ENCODE results near the gene JTB. TPM values are rescaled to one million over a fixed set of nuclear protein-coding genes. Genes with fewer than 3 reads are reported as not detected.

Gene JTB
- polyA plus RNA-seq, 1 of the 3 experiments (the other 2 are of a cell fraction), result 118 TPM

- CTCF ChIA-PET, result no interaction called here
Observed at GRCh38 chr1:154012129-154012528, 34.7 kb upstream of the JTB start.

GRCh38 chr1:154006136-154006535, 28.7 kb upstream of the JTB start:
- WGBS (ENCODE audit: low lambda C conversion rate), result 100% methylated on average over 3 of the region's 3 CpGs
- Histone ChIP-seq H4K20me1 (ENCODE audit: insufficient read depth) (no peaks in the 10 kb centered on the region), H3F3A (replicated peaks; ENCODE audit: insufficient read depth) (peaks cover 4% of the 10 kb centered on the region), H2AFZ (ENCODE audit: low read depth) (no peak overlapping the region), H3K79me2 (ENCODE audit: insufficient read depth) (no peaks in the 10 kb centered on the region), H3K9ac (no peak overlapping the region), H3K4me3 (ENCODE audit: low read depth in 2 of 2, low read length in 1 of 2) (no peak overlapping the region), H3K4me2 (no peak overlapping the region), H3K9me2 (no peaks in the 10 kb centered on the region), H3K27ac (ENCODE audit: low read depth in 2 of 2, low read length in 1 of 2) (no peak overlapping the region), H3K36me3 (replicated peaks in 1 of 2; ENCODE audit: control insufficient read depth in 1 of 2, insufficient read depth in 2 of 2, low read length in 1 of 2) (no peaks in the 10 kb centered on the region), H3K27me3 (ENCODE audit: insufficient read depth) (no peaks in the 10 kb centered on the region), H3K9me3 (no peaks in the 10 kb centered on the region), H3K4me1 (ENCODE audit: control insufficient read depth in 1 of 2, insufficient read depth in 2 of 2, low read depth in 1 of 2, low read length in 1 of 2) (0 out of 4 replicates have a peak, but pooled peaks cover 0 to 6% of the 10 kb centered on the region in 2 experiments)
- no peak for DNase-seq
- CTCF ChIA-PET, result no interaction called here
- POLR2A ChIA-PET, result no interaction called here
- TF ChIP-seq SIN3A (IDR thresholded peaks at IDR 0.05; ENCODE audit: borderline replicate concordance, low read depth, low read length) (no peak), RXRA (IDR thresholded peaks at IDR 0.05; ENCODE audit: borderline replicate concordance, low read depth) (no peak), SMC3 (IDR thresholded peaks at IDR 0.05; ENCODE audit: low read depth, low read length) (no peak), POLR2AphosphoS5 (IDR thresholded peaks at IDR 0.05; ENCODE audit: low read depth, low read length) (no peak), MXI1 (IDR thresholded peaks at IDR 0.05; ENCODE audit: low read depth, low read length) (no peak), TAF1 (IDR thresholded peaks at IDR 0.05; ENCODE audit: borderline replicate concordance, low read depth, low read length) (no peak), MAX (IDR thresholded peaks at IDR 0.05; ENCODE audit: low read depth) (no peak), IRF3 (IDR thresholded peaks at IDR 0.05; ENCODE audit: low read depth, low read length) (no peak), CHD2 (IDR thresholded peaks at IDR 0.05; ENCODE audit: low read length, partially characterized antibody) (no peak), JUND (IDR thresholded peaks at IDR 0.05) (no peak), NRF1 (IDR thresholded peaks at IDR 0.05; ENCODE audit: low read depth, low read length) (no peak), FOXM1 (IDR thresholded peaks at IDR 0.05; ENCODE audit: low read depth) (no peak), FOXJ3 (CRISPR knock-in tag; IDR thresholded peaks at IDR 0.05) (no peak), REST (IDR thresholded peaks at IDR 0.05; ENCODE audit: low read depth, low read length) (no peak), CTCF (IDR thresholded peaks at IDR 0.05) (no peak)

More at GRCh38 chr1:154012129-154012528, 34.7 kb upstream of the JTB start:
- TF ChIP-seq POLR2AphosphoS5 (IDR thresholded peaks at IDR 0.05; ENCODE audit: low read depth, low read length) (no peak), GATA2 (CRISPR knock-in tag; IDR thresholded peaks at IDR 0.05) (no peak), TAF1 (IDR thresholded peaks at IDR 0.05; ENCODE audit: borderline replicate concordance, low read depth, low read length) (no peak), ZBTB33 (IDR thresholded peaks at IDR 0.05; ENCODE audit: borderline replicate concordance, low read depth) (no peak)
- POLR2A ChIA-PET, result no interaction called here
- H3K9me2 ChIP-seq, result no peaks in the 10 kb centered on the region
- H3K4me3 ChIP-seq (ENCODE audit: low read depth in 2 of 2, low read length in 1 of 2), result no peak overlapping the region
- H3K9ac ChIP-seq, result no peak overlapping the region
- H3K36me3 ChIP-seq (replicated peaks in 1 of 2; ENCODE audit: control insufficient read depth in 1 of 2, insufficient read depth in 2 of 2, low read length in 1 of 2), result no peaks in the 10 kb centered on the region
- DNase-seq, result no peak
- no peaks in the 10 kb centered on the region for H3K4me1 ChIP-seq (ENCODE audit: control insufficient read depth in 1 of 2, insufficient read depth in 2 of 2, low read depth in 1 of 2, low read length in 1 of 2)
- no peaks in the 10 kb centered on the region for H3F3A ChIP-seq (replicated peaks; ENCODE audit: insufficient read depth)
- H3K79me2 ChIP-seq (ENCODE audit: insufficient read depth), result no peaks in the 10 kb centered on the region
- H3K9me3 ChIP-seq, result no peaks in the 10 kb centered on the region
- H2AFZ ChIP-seq (ENCODE audit: low read depth), result no peak overlapping the region
- no peak overlapping the region for H3K4me2 ChIP-seq
- H3K27ac ChIP-seq (ENCODE audit: low read depth in 2 of 2, low read length in 1 of 2), result no peak overlapping the region
- no peaks in the 10 kb centered on the region for H3K27me3 ChIP-seq (ENCODE audit: insufficient read depth)
- H4K20me1 ChIP-seq (ENCODE audit: insufficient read depth), result no peaks in the 10 kb centered on the region
- 15% methylated on average over 1 of the region's 1 CpG for WGBS (ENCODE audit: low lambda C conversion rate)
